ENCODE measurements around the gene B4GAT1.
"Not testable (repeated sequence)": the region's sequence is repeated elsewhere in the genome, so short reads cannot be mapped to it uniquely, and the experiment has no call there.

The B4GAT1 gene

GRCh38 chr11:66347425-66348276 lies at the start of gene B4GAT1:
B4GAT1 (minus strand) TSS chr11:66347629; CDS start chr11:66347545, 84 bp downstream.
- DNase-seq (ENCODE audit: low spot score), result peak; percentile 77

- no peak for DNase-seq (ENCODE audit: low spot score)
Measured at GRCh38 chr11:66393954-66394353, 46.5 kb upstream of the B4GAT1 start.

GRCh38 chr11:66391322-66391721 lies 43.9 kb upstream of the B4GAT1 start:
- DNase-seq (ENCODE audit: low spot score), result no peak

GRCh38 chr11:66388780-66389386 lies 41.5 kb upstream of the B4GAT1 start:
- peak; percentile 44 for DNase-seq (ENCODE audit: low spot score)

- DNase-seq (ENCODE audit: low spot score), result peak; percentile 46
Measured at GRCh38 chr11:66386171-66387069, 39.0 kb upstream of the B4GAT1 start.

- DNase-seq (ENCODE audit: low spot score), result not testable (repeated sequence)
Measured at GRCh38 chr11:66384316-66384715, 36.9 kb upstream of the B4GAT1 start.

- DNase-seq (ENCODE audit: low spot score), result not testable (repeated sequence)
Measured at GRCh38 chr11:66380264-66380663, 32.8 kb upstream of the B4GAT1 start.

- not testable (repeated sequence) for DNase-seq (ENCODE audit: low spot score)
Measured at GRCh38 chr11:66373690-66374287, 26.4 kb upstream of the B4GAT1 start.

- no peak for DNase-seq (ENCODE audit: low spot score)
Measured at GRCh38 chr11:66373265-66373664, 25.8 kb upstream of the B4GAT1 start.

GRCh38 chr11:66371627-66372415 lies 24.4 kb upstream of the B4GAT1 start, which contains the start of gene SLC29A2:
SLC29A2 (minus strand) TSS chr11:66371760; CDS start chr11:66371591, 169 bp downstream.
- no peak for DNase-seq (ENCODE audit: low spot score)

GRCh38 chr11:66369073-66369894 lies 21.9 kb upstream of the B4GAT1 start:
- no peak for DNase-seq (ENCODE audit: low spot score)

- no peak for DNase-seq (ENCODE audit: low spot score)
Measured at GRCh38 chr11:66368484-66368883, 21.1 kb upstream of the B4GAT1 start.

GRCh38 chr11:66367561-66368312 lies 20.3 kb upstream of the B4GAT1 start:
- DNase-seq (ENCODE audit: low spot score), result no peak

- DNase-seq (ENCODE audit: low spot score), result no peak
Measured at GRCh38 chr11:66366844-66367477, 19.5 kb upstream of the B4GAT1 start.

- DNase-seq (ENCODE audit: low spot score), result no peak
Measured at GRCh38 chr11:66365711-66366619, 18.5 kb upstream of the B4GAT1 start.

GRCh38 chr11:66365166-66365565 lies 17.7 kb upstream of the B4GAT1 start:
- DNase-seq (ENCODE audit: low spot score), result no peak

- peak; percentile 38 for DNase-seq (ENCODE audit: low spot score)
Measured at GRCh38 chr11:66363805-66364535, 16.5 kb upstream of the B4GAT1 start.

Measured in COLO829 (cell line).